OCI-LY3 (cell line): ENCODE results near the gene E2F3.

ENCODE experiments used
- H2AFZ ChIP-seq: fragments of 200-600, 300-600 bp; shearing (Covaris generic); 2 replicates; pipeline ENCODE4 v1.6.0; 2014; ENCODE audit warnings: antibody characterized with exemption, low read depth, low read length
- H3K27ac ChIP-seq: fragments of 200-600, 300-600 bp; sonication (generic); 2 replicates; pipeline ENCODE4 v1.5.1; 2014; ENCODE audit warnings: mild to moderate bottlenecking, low read length, moderate library complexity, mixed read lengths
- H3K27me3 ChIP-seq: fragments of 200-600, 300-600 bp; sonication (generic); 2 replicates; pipeline ENCODE4 v1.6.1; 2014; ENCODE audit warnings: low read depth, low read length, mixed read lengths
- H3K36me3 ChIP-seq: fragments of 200-600, 300-600 bp; sonication (generic); replicated peaks from 2 replicates; pipeline ENCODE3; 2014; ENCODE audit warnings: low read depth, low read length, mixed read lengths
- H3K4me1 ChIP-seq: fragments of 300-600, 200-600 bp; sonication (generic); 2 replicates; pipeline ENCODE4 v1.6.1; 2014; ENCODE audit warnings: low read length, mixed read lengths
- H3K4me2 ChIP-seq: fragments of 200-600, 300-600 bp; sonication (generic); 2 replicates; pipeline ENCODE4 v1.6.1; 2014; ENCODE audit warnings: low read length, mixed read lengths
- H3K4me3 ChIP-seq: fragments of 300-600, 200-600 bp; sonication (generic); 2 replicates; pipeline ENCODE4 v1.5.1; 2014; ENCODE audit warnings: antibody characterized with exemption, mild to moderate bottlenecking, low read length, moderate library complexity
- H3K79me2 ChIP-seq: fragments of 300-600, 200-600 bp; shearing (Covaris generic); 2 replicates; pipeline ENCODE4 v1.6.1; 2014; ENCODE audit warnings: mild to moderate bottlenecking, low read length, mixed read lengths
- H3K9ac ChIP-seq: fragments of 300-600, 200-600 bp; shearing (Covaris generic); 2 replicates; pipeline ENCODE4 v1.6.0; 2014; ENCODE audit warnings: mild to moderate bottlenecking, low read length, moderate library complexity
- H3K9me3 ChIP-seq: fragments of 200-600, 300-600 bp; shearing (Covaris generic); 2 replicates; pipeline ENCODE4 v1.6.1; 2014; ENCODE audit warnings: low read length, mixed read lengths; ENCODE audit not compliant: insufficient read depth
- H4K20me1 ChIP-seq: fragments of 200-600, 300-600 bp; sonication (generic); 2 replicates; pipeline ENCODE4 v1.6.1; 2016; ENCODE audit warnings: low read length, mixed read lengths; ENCODE audit not compliant: insufficient read depth
- EZH2phosphoT487 ChIP-seq: fragments of 200-600 bp; shearing (Covaris generic); IDR thresholded peaks from 2 replicates; pipeline ENCODE4 v1.6.1; 2018; ENCODE audit warnings: antibody characterized with exemption, mixed run types, low read depth
- TF ChIP-seq, protein P1 (sequence below): fragments of 200-600, 300-600 bp; sonication (generic); IDR thresholded peaks from 2 replicates; pipeline ENCODE4 v1.5.1; 2014; ENCODE audit warnings: antibody characterized with exemption, low read length, low read depth

Gene E2F3

GRCh38 chr6:20415304-20415703 lies 13.6 kb downstream of the E2F3 start:
- no peak overlapping the region for H2AFZ ChIP-seq
- no peaks in the 10 kb centered on the region for H3K9me3 ChIP-seq
- no peak overlapping the region for H3K4me3 ChIP-seq
- no peak overlapping the region for H3K4me2 ChIP-seq
- H4K20me1 ChIP-seq: peaks cover 90% of the 10 kb centered on the region
- H3K79me2 ChIP-seq: peaks cover 98% of the 10 kb centered on the region
- H3K9ac ChIP-seq: no peak overlapping the region
- H3K27me3 ChIP-seq: no peaks in the 10 kb centered on the region
- H3K4me1 ChIP-seq: peaks cover 1% of the 10 kb centered on the region; the same call in 1 of the 2 replicates
- TF ChIP-seq, protein P1, sequence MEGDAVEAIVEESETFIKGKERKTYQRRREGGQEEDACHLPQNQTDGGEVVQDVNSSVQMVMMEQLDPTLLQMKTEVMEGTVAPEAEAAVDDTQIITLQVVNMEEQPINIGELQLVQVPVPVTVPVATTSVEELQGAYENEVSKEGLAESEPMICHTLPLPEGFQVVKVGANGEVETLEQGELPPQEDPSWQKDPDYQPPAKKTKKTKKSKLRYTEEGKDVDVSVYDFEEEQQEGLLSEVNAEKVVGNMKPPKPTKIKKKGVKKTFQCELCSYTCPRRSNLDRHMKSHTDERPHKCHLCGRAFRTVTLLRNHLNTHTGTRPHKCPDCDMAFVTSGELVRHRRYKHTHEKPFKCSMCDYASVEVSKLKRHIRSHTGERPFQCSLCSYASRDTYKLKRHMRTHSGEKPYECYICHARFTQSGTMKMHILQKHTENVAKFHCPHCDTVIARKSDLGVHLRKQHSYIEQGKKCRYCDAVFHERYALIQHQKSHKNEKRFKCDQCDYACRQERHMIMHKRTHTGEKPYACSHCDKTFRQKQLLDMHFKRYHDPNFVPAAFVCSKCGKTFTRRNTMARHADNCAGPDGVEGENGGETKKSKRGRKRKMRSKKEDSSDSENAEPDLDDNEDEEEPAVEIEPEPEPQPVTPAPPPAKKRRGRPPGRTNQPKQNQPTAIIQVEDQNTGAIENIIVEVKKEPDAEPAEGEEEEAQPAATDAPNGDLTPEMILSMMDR: no peak
- no peak for TF ChIP-seq EZH2phosphoT487
- H3K27ac ChIP-seq: no peak overlapping the region
- peaks cover 8% of the 10 kb centered on the region for H3K36me3 ChIP-seq

DNA sequence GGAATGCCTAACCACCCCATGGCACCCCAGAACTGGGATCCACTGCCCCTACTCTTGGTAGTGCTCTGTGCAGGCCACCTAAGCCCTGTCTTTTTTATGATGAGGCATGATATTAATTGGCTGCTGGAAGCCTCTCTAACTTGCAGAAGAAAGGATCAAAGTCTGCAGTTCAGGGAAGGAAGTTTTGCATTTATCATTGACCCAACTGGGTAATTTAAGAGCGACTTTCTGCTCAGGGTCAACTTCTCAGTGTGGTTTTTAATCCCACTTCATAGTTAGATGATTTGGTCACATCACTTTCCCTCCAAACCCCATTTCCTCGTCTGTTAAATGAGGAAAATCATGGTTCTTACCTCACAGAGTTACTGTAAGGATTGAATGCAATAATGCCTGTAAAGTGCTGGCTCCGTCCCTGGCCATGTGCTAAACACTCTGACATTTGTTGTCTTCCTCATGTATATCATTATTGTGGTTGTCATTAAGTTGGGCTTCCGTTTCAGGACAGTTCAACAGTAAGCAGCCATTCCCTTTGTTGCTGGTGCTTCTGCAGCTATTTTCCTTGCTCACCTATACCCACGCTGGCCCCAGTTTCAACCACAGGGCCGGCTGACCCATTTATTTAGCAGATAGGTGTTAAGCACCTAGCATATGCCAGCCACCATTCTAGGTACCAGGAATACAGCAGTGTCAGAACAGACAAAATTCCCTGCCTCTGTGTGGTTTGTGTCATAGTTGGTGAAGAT lies 14.2 kb downstream of the E2F3 start:
- Histone ChIP-seq H3K27ac (no peak overlapping the region), H3K79me2 (peaks cover 98% of the 10 kb centered on the region), H2AFZ (no peak overlapping the region), H4K20me1 (peaks cover 89% of the 10 kb centered on the region), H3K4me3 (no peak overlapping the region), H3K36me3 (peaks cover 12% of the 10 kb centered on the region), H3K9me3 (no peaks in the 10 kb centered on the region), H3K4me1 (no peaks in the 10 kb centered on the region), H3K4me2 (no peak overlapping the region), H3K27me3 (no peaks in the 10 kb centered on the region), H3K9ac (no peak overlapping the region)
- TF ChIP-seq EZH2phosphoT487: no peak

- H3K79me2 ChIP-seq: peaks cover 98% of the 10 kb centered on the region
- H3K4me3 ChIP-seq: no peak overlapping the region
- TF ChIP-seq, protein P1: no peak
- TF ChIP-seq EZH2phosphoT487: no peak
- H3K27ac ChIP-seq: no peak overlapping the region
- no peak overlapping the region for H3K9ac ChIP-seq
- no peaks in the 10 kb centered on the region for H3K27me3 ChIP-seq
- H3K4me1 ChIP-seq: no peaks in the 10 kb centered on the region
- H3K9me3 ChIP-seq: no peaks in the 10 kb centered on the region
- peaks cover 89% of the 10 kb centered on the region for H4K20me1 ChIP-seq
- no peak overlapping the region for H3K4me2 ChIP-seq
- H3K36me3 ChIP-seq: peaks cover 13% of the 10 kb centered on the region
- H2AFZ ChIP-seq: no peak overlapping the region
Measured at GRCh38 chr6:20416567-20417345, 15.1 kb downstream of the E2F3 start.

DNA sequence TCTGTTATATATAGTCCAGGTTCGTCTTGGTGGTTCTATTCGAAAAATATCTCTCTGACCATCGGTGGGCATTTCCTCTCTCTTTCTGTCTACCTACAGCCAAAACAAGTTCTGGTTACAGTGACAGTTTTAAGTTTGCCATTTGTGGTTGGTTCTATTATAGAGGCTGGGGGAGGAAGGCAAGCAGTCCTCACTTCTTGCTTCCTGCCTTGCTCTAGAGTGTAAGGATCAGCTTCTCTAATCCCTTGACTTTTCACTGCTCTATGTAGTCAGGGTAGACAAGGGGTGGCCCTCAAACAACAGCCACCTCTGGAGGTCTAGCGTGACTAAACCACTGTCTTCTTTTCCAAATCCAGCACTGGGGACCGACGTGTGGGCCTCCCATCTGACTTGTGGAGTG lies 16.1 kb downstream of the E2F3 start:
- H3K27ac ChIP-seq: no peak overlapping the region
- H3K27me3 ChIP-seq: no peaks in the 10 kb centered on the region
- no peak overlapping the region for H2AFZ ChIP-seq
- H3K4me3 ChIP-seq: no peak overlapping the region
- no peak for TF ChIP-seq EZH2phosphoT487
- TF ChIP-seq, protein P1: no peak
- peaks cover 11% of the 10 kb centered on the region for H3K36me3 ChIP-seq
- no peak overlapping the region for H3K9ac ChIP-seq
- peaks cover 98% of the 10 kb centered on the region for H3K79me2 ChIP-seq
- H3K9me3 ChIP-seq: no peaks in the 10 kb centered on the region
- no peaks in the 10 kb centered on the region for H3K4me1 ChIP-seq
- peaks cover 89% of the 10 kb centered on the region for H4K20me1 ChIP-seq
- H3K4me2 ChIP-seq: no peak overlapping the region
